ENCODE measurements around the gene NBAS. TPM values are rescaled to one million over a fixed set of nuclear protein-coding genes. Genes with fewer than 3 reads are reported as not detected.

NBAS gene
- total and polyA plus RNA-seq, 2 donors (not counting 3 experiments of a cell fraction or from before 2014, with no cell fraction given) = 29.4 to 43.0 TPM

DNA sequence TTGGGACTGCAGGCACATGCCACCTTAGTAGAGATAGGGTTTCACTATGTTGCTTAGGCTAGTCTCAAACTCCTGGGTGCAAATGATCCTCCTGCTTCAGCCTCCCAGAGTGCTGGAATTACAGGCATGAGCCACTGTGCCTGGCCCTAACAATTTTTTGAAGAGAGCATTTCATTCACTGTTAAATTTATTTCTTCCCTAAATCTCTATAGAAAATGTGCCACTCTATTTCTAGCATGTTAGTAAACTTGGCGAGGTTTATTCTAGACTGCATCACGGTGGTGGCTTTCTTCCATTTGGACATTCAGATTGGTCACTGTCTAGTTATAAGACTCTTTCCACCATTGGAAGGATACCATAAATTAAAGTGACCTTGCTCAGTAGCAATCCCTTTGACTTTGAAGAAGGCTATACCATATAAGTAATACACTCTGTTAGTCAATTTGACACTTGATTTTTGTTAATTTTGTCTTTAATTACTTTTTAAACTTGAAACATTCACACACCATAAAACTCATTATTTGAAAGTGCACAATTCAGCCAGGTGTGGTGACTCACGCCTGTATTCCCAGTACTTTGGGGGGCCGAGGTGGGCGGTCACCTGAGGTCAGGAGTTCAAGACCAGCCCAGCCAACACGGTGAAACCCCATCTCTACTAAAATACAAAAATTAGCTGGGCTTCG, 46.7 kb upstream of the NBAS start:
- dilution Hi-C loops (cut with MboI; ENCODE audit: extremely low pct_ligation_motif_present, low sequenced_read_pairs) = no loop called here
- Histone ChIP-seq H3K27ac (ENCODE audit: insufficient read depth, low read depth, low read length) (no peak overlapping the region), H3K4me1 (ENCODE audit: control insufficient read depth, extremely low read depth, insufficient read depth, low read length) (no peaks in the 10 kb centered on the region), H4K20me1 (replicated peaks; ENCODE audit: control insufficient read depth, extremely low read depth, insufficient read depth, low read length) (no peaks in the 10 kb centered on the region), H3K79me2 (ENCODE audit: control insufficient read depth, insufficient read depth, low read length) (no peaks in the 10 kb centered on the region), H3K4me2 (ENCODE audit: insufficient read depth, low read length) (no peak overlapping the region), H3K27me3 (ENCODE audit: control insufficient read depth in 2 of 2, insufficient read depth in 2 of 2, low read length in 2 of 2) (no peaks in the 10 kb centered on the region), H3K4me3 (replicated peaks in 1 of 3; ENCODE audit: insufficient read depth in 1 of 3, low read depth in 1 of 3, low read length in 3 of 3) (no peak overlapping the region), H3K9me1 (replicated peaks; ENCODE audit: control insufficient read depth, extremely low read depth, insufficient read depth, low read length) (no peaks in the 10 kb centered on the region), H3K9me3 (replicated peaks; ENCODE audit: control insufficient read depth, insufficient read depth, low read length) (no peaks in the 10 kb centered on the region), H2AFZ (ENCODE audit: low read depth, low read length) (no peak overlapping the region), H3K36me3 (ENCODE audit: control insufficient read depth in 2 of 2, extremely low read depth in 1 of 2, insufficient read depth in 2 of 2, low read length in 2 of 2) (peaks cover 27 to 34% of the 10 kb centered on the region in 2 experiments), H3K9ac (replicated peaks; ENCODE audit: extremely low read depth, insufficient read depth, low read length) (no peak overlapping the region)
- intact Hi-C loops (cut with micrococcal nuclease) = no loop called here
- ChIA-PET POLR2A (no interaction called here), CTCF (no interaction called here)
- BruUV-seq (replicated peaks) = no TSS peak
- DNase-seq (ENCODE audit: low read depth, low spot score) (no peak), FAIRE-seq (no peak)
- TF ChIP-seq FOS (IDR thresholded peaks at IDR 0.05; ENCODE audit: borderline replicate concordance, insufficient read depth, low read length) (no peak), POLR2AphosphoS5 (IDR thresholded peaks at IDR 0.05; ENCODE audit: insufficient read depth, low read depth, low read length) (no peak), POLR2A (IDR thresholded peaks at IDR 0.05; ENCODE audit: low read depth, low read length) (no peak), GATA2 (IDR thresholded peaks at IDR 0.05; ENCODE audit: insufficient read depth, insufficient read length, low read depth, low read length) (no peak), MYC (IDR thresholded peaks at IDR 0.05; ENCODE audit: low read depth, low read length) (no peak)
- TF ChIP-seq, protein P1, sequence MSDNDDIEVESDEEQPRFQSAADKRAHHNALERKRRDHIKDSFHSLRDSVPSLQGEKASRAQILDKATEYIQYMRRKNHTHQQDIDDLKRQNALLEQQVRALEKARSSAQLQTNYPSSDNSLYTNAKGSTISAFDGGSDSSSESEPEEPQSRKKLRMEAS (IDR thresholded peaks at IDR 0.05; ENCODE audit: insufficient read depth, insufficient read length) = no peak

Measured in endothelial cell of umbilical vein (primary cell).